PC-9 (cell line): ENCODE results near the gene C3orf49. TPM values are rescaled to one million over a fixed set of nuclear protein-coding genes. Genes with fewer than 3 reads are reported as not detected.

Experiments
- BruUV-seq: library from RNA; stranded (reverse); fragments of 400-500 nt; replicated peaks from 2 replicates; lab custom pipeline; 2021; lab: Mats Ljungman, UMichigan
- CTCF ChIA-PET: fragments of 300-600 bp; sonication (Branson Sonifier 250); formaldehyde crosslinking; loops from one replicate; lab custom pipeline; 2022; ENCODE audit warnings: antibody characterized with exemption; lab: Charles Lee
- POLR2A ChIA-PET: fragments of 300-600 bp; sonication (Branson Sonifier 250); formaldehyde crosslinking; loops from one replicate; lab custom pipeline; 2022; ENCODE audit warnings: antibody characterized with exemption; ENCODE audit not compliant: unreplicated experiment; lab: Charles Lee
- DNase-seq, 2 experiments: peaks; one replicate each; pipeline versions ENCODE4 v3.0.0 to v3.0.0-alpha.2; 2015 to 2022; ENCODE audit warnings: mixed read lengths in 1 of 2
- H2AFZ ChIP-seq: fragments of 200-600 bp; sonication (generic); 2 replicates; pipeline ENCODE4 v1.8.1; 2017; ENCODE audit warnings: antibody characterized with exemption
- H3F3A ChIP-seq: fragments of 200-600 bp; sonication (generic); 2 replicates; pipeline ENCODE4 v1.8.1; 2017; ENCODE audit warnings: antibody characterized with exemption, mild to moderate bottlenecking, low read depth; ENCODE audit not compliant: insufficient read depth
- H3K27ac ChIP-seq: fragments of 200-600 bp; sonication (generic); 2 replicates; pipeline ENCODE4 v1.6.1; 2016; ENCODE audit warnings: mixed run types
- H3K27me3 ChIP-seq: fragments of 200-600 bp; sonication (generic); 2 replicates; pipeline ENCODE4 v1.6.1; 2016; ENCODE audit warnings: low read depth, mixed run types; ENCODE audit not compliant: insufficient read depth
- H3K36me3 ChIP-seq: fragments of 200-600 bp; sonication (generic); 2 replicates; pipeline ENCODE4 v1.6.1; 2016; ENCODE audit warnings: low read depth, mixed run types
- H3K4me1 ChIP-seq: fragments of 200-600 bp; sonication (generic); replicated peaks from 2 replicates; pipeline ENCODE4 v1.6.1; 2016; ENCODE audit warnings: mixed run types; ENCODE audit not compliant: insufficient read depth
- H3K4me2 ChIP-seq: fragments of 200-600 bp; sonication (generic); 2 replicates; pipeline ENCODE4 v1.6.1; 2017; ENCODE audit warnings: mixed run types
- H3K4me3 ChIP-seq: fragments of 200-600 bp; sonication (generic); 2 replicates; pipeline ENCODE4 v1.6.1; 2016; ENCODE audit warnings: mixed run types
- H3K79me2 ChIP-seq: fragments of 200-600 bp; sonication (generic); 2 replicates; pipeline ENCODE4 v1.6.1; 2017; ENCODE audit warnings: low read depth, mixed run types
- H3K9me2 ChIP-seq: fragments of 200-600 bp; sonication (generic); 2 replicates; pipeline ENCODE4 v1.8.1; 2017; ENCODE audit warnings: mild to moderate bottlenecking; ENCODE audit not compliant: insufficient read depth
- H3K9me3 ChIP-seq: fragments of 200-600 bp; sonication (generic); 2 replicates; pipeline ENCODE4 v1.8.1; 2016; ENCODE audit warnings: low read depth; ENCODE audit not compliant: insufficient read depth
- H4K20me1 ChIP-seq: fragments of 200-600 bp; sonication (generic); 2 replicates; pipeline ENCODE4 v1.8.1; 2017; ENCODE audit not compliant: insufficient read depth
- CTCF ChIP-seq: fragments of 200-600 bp; sonication (generic); conservative IDR thresholded peaks from 2 replicates; pipeline ENCODE4 v1.6.1; 2017; ENCODE audit warnings: mixed run types, antibody characterized with exemption, mild to moderate bottlenecking, moderate library complexity
- EZH2 ChIP-seq: fragments of 200-600 bp; sonication (generic); IDR thresholded peaks from 2 replicates; pipeline ENCODE4 v1.8.0; 2017; ENCODE audit warnings: antibody characterized with exemption, low read depth
- intact Hi-C: fragments of 100-400 bp; cut with micrococcal nuclease; formaldehyde crosslinking; loops from one replicate; pipeline ENCODE4 v1.10.0; 2022; ENCODE audit not compliant: unreplicated experiment
- total RNA-seq: library from RNA; stranded (reverse); gene quantifications from 2 replicates; pipeline ENCODE4 v1.2.3, GENCODE V29; 2021

C3orf49 gene
- total RNA-seq, 1 experiment from 2014 or later, result not detected

- POLR2A ChIA-PET, result no interaction called here
- no peak for DNase-seq
- Histone ChIP-seq H3F3A (no peaks in the 10 kb centered on the region), H3K27ac (no peak overlapping the region), H3K36me3 (no peaks in the 10 kb centered on the region), H2AFZ (no peak overlapping the region), H3K79me2 (no peaks in the 10 kb centered on the region), H3K4me3 (no peak overlapping the region), H3K4me1 (no peaks in the 10 kb centered on the region), H3K9me3 (no peaks in the 10 kb centered on the region), H3K4me2 (no peak overlapping the region), H3K27me3 (no peaks in the 10 kb centered on the region), H3K9me2 (no peaks in the 10 kb centered on the region), H4K20me1 (no peaks in the 10 kb centered on the region)
- intact Hi-C loops, result no loop called here
- TF ChIP-seq EZH2 (no peak), CTCF (no peak)
- BruUV-seq, result no TSS peak
- CTCF ChIA-PET, result no interaction called here
Observed at GRCh38 chr3:63830526-63830925, 11.4 kb downstream of the C3orf49 start.

GRCh38 chr3:63832395-63832794 lies 13.3 kb downstream of the C3orf49 start:
- no peaks in the 10 kb centered on the region for H3K36me3 ChIP-seq
- TF ChIP-seq EZH2 (no peak), CTCF (no peak)
- H3K9me3 ChIP-seq, result no peaks in the 10 kb centered on the region
- no peaks in the 10 kb centered on the region for H3K9me2 ChIP-seq
- H3K79me2 ChIP-seq, result no peaks in the 10 kb centered on the region
- H3K4me1 ChIP-seq, result no peaks in the 10 kb centered on the region
- H3K27me3 ChIP-seq, result no peaks in the 10 kb centered on the region
- no peak overlapping the region for H3K4me3 ChIP-seq
- H3F3A ChIP-seq, result no peaks in the 10 kb centered on the region
- BruUV-seq, result no TSS peak
- CTCF ChIA-PET, result interaction anchor here (0.6 kb wide), 1 partner anchor 180 kb away, joined by 3 read pairs; the partner anchor contains the start of gene SNTN
- intact Hi-C loops, result no loop called here
- POLR2A ChIA-PET, result interaction anchor here (0.7 kb wide), 1 partner anchor 29 kb away, joined by 15 read pairs; no protein-coding TSS in a partner anchor
- H3K27ac ChIP-seq, result no peak overlapping the region
- no peak overlapping the region for H2AFZ ChIP-seq
- DNase-seq, result no peak
- H3K4me2 ChIP-seq, result no peak overlapping the region
- H4K20me1 ChIP-seq, result no peaks in the 10 kb centered on the region

- Histone ChIP-seq H4K20me1 (no peaks in the 10 kb centered on the region; the same call in 1 of the 2 replicates), H3K4me1 (no peaks in the 10 kb centered on the region), H3K4me2 (no peak overlapping the region), H2AFZ (no peak overlapping the region), H3K9me3 (no peaks in the 10 kb centered on the region), H3K79me2 (peaks cover 13% of the 10 kb centered on the region; the same call in 1 of the 2 replicates), H3K36me3 (no peaks in the 10 kb centered on the region), H3F3A (no peaks in the 10 kb centered on the region), H3K27me3 (no peaks in the 10 kb centered on the region), H3K27ac (no peak overlapping the region), H3K9me2 (no peaks in the 10 kb centered on the region), H3K4me3 (no peak overlapping the region)
- TF ChIP-seq EZH2, result no peak
- TF ChIP-seq CTCF, result no peak
- ChIA-PET CTCF (no interaction called here), POLR2A (no interaction called here)
- BruUV-seq, result no TSS peak
- intact Hi-C loops, result no loop called here
- DNase-seq, result no peak
Observed at GRCh38 chr3:63841704-63842103, 22.6 kb downstream of the C3orf49 start.
